HG02642 (cell line): ENCODE results near the gene CEACAM7.
"Not testable (repeated sequence)": the region's sequence is repeated elsewhere in the genome, so short reads cannot be mapped to it uniquely, and the experiment has no call there.

Source experiments
- ATAC-seq: cut with Tn5 transposase; IDR thresholded peaks from one replicate; pipeline ENCODE4 v1.9.1; 2021; ENCODE audit warnings: mild to moderate bottlenecking; ENCODE audit not compliant: unreplicated experiment, poor library complexity

Gene CEACAM7

DNA sequence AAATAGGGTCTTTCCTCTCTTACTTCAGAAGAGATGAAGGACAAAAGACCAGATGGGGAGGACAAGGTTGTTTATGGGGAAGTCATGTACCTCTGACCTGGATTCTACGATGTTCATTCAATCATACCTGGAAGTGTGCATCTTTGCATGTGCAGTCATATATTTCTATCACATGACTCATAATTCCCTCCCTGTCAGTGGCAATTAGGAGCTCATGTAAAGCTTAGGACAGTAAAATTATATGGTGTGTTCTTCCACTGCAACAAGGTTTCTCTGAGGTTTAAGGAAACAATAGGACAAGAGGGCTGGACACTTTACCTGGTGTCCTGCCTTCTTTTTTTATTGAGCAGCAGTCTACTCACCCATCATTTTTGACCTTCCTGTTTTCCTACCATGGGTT lies 19.8 kb downstream of the CEACAM7 start:
- ATAC-seq, result no peak

DNA sequence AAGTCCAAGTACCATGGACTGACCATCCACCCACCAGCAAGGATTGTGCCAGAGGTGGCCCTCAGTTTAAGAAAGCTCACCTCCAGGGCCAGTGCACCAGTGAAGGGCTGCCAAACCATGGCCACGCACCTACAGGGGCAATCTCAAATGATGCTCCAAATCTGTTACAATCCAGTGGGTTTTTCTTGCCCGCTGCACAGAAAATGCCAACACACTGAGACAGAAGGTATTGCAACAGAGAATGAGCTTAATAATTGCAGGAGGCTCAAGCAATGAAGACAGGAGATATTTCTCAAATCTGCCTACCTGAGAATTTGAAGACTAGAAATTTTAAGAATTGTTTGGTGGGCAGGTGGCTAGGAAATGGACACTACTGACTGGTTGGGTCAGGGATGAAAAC lies 22.0 kb downstream of the CEACAM7 start:
- no peak for ATAC-seq

GRCh38 chr19:41657157-41657556 lies 30.9 kb downstream of the CEACAM7 start:
- no peak for ATAC-seq

GRCh38 chr19:41656756-41657155 lies 31.3 kb downstream of the CEACAM7 start:
- not testable (repeated sequence) for ATAC-seq

DNA sequence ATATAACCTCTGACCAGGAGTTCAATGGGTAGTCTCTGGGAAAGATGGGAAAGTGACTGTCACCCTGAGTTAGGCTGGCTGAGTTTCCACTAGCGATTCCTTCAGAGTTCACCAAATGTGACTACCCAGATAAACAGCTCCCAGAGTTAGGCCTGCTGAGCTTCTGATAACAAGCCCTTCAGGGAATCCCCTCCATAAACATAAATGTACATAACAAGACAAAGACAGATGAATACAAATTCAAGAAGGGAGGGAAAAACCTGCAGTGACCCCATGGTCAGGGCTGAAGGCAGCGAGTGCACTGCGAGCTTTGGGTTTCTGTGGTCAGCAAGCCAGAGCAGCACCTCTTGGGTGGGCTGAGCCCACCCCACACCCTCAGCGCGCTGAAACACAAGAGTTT lies 35.8 kb downstream of the CEACAM7 start:
- no peak for ATAC-seq

- ATAC-seq, result no peak
Measured at GRCh38 chr19:41649827-41650226, 38.2 kb downstream of the CEACAM7 start.

GRCh38 chr19:41646589-41647204 lies 41.4 kb downstream of the CEACAM7 start:
- ATAC-seq, result no peak

DNA sequence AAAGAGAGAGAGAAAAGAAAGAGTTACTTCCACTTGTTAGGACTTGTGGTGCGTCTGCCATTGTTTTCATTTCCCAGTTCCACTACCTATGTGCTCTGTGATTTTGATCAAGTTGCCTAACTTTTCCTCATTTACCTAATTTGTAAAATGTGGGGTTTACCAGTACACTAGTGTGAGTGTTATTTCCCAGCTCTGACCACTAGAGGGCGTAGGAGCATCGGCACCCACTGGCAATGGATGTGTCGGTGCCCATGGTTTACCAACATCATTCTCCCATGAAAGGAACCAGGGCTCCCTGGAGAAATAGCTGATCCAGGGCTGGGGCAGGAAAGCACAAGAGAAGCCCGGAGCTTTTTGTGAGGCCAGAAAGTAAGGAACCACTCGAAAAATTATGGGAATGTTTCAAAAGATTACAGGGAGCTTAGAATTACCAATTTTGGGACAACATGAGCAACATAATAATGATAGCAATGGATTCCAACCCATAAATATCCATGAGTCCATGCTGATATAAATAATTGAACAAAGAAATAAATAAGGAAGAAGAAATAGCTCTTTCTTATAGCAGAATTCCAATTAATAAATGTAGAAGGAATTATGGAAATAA lies 46.1 kb downstream of the CEACAM7 start:
- ATAC-seq, result no peak

DNA sequence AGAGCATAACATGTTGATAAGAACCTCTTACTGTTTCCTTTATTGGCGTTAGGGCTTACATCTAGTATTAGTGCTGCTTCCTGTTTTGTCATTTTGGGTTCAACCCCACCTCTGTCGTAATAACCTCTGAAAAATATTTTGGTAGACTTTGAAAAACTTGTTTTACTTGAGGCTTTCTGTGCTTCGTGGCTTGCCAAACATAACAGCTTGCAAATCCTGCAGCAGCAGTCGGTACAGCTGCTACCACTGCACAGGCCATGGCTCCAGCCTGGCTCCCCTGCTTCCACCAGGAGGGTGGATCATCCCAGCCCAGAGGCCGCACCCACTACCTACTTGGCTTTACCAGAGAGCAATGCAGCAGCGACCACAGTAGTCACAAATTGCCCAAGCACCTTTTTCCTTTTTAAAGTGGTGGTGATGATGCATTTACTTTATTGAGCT lies 49.4 kb downstream of the CEACAM7 start:
- ATAC-seq, result no peak

GRCh38 chr19:41637484-41637883 lies 50.6 kb downstream of the CEACAM7 start:
- no peak for ATAC-seq

DNA sequence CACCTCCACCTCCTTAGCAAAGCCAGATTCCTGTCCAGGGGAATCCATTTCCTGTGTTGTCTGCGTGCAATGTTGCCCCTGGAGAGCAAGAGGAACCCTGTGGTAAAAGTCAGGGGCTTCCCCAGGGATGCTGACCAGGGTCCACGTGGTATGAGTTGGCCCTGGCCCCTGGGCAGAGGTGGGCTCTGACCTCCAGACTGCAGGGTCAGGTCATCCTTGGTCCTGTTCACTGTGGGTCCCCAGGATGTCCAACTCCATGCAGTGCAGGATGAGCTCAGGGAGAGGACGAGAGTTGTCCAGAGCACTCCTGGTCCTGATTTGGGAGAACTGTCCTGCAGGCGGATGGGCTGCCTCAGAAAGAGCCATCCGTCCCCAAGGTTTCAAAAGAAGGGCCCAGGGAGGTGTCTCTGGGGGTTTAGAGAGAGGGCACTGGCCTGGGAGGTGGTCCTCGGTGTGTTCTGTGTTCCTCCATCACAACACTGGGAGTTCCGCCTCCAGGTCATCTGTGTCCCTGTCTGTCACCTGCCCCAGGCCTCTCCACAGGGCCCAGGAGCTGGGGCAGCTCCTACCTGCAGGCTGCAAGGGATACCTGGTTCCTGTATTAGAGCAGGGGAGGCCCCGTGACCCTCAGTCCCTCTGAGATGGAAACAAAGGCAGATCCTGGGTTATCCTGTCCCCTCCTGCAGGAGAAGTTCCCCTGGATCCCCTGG lies 59.9 kb downstream of the CEACAM7 start:
- no peak for ATAC-seq

GRCh38 chr19:41626877-41627276 lies 61.2 kb downstream of the CEACAM7 start, which contains the start of gene CEACAM4:
CEACAM4 (minus strand) TSS chr19:41627074; CDS start chr19:41626963, 111 bp downstream.
- ATAC-seq, result no peak

DNA sequence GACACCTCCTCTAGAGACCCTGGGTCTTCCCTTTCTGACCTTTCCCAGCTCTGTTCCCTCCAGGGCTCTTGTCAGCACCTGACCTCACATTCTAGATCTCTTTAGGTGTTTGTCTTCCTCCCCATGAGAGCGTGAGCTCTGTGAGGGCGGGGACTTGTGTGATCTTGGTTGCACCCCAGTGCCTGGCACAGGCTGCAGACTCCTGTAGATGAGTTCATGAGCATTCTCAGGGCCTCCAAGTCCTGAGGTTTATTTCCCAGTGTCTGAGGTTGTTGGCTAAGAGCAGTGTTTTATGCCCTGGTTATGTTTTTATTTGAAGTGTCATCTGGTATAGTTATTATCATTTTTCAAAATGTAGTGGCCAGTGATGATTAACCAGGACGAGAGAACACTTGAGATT lies 61.8 kb downstream of the CEACAM7 start:
- no peak for ATAC-seq

DNA sequence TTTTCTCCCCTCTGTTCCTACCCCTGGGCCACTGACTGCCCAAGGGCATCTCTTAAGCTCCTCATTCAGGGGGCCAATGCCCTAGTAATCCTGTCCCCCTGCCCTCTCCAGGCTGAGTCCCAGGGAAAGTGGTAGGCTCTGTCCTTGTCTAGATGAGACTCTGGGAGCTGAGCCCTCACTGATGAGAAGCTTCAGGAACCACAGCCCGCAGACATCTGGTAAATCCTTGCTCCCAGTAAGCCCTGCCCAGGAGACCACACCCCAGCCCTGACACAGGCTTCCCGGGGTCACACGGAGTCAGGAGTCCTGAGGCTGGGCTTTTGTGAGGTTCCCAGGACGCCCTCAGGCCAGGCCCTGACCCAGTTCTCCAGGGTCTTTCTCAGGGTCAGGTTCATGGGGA lies 63.1 kb downstream of the CEACAM7 start:
- ATAC-seq, result no peak

GRCh38 chr19:41624515-41624914 lies 63.6 kb downstream of the CEACAM7 start:
- no peak for ATAC-seq

- ATAC-seq, result no peak
Measured at GRCh38 chr19:41623360-41623759, 64.7 kb downstream of the CEACAM7 start.
